ENCODE results near the gene PTPN20.
"Not testable (repeated sequence)": the region's sequence is repeated elsewhere in the genome, so short reads cannot be mapped to it uniquely, and the experiment has no call there.

PTPN20 gene

GRCh38 chr10:46963356-46963755 lies 52.1 kb downstream of the PTPN20 start:
- H3K4me3 ChIP-seq (ENCODE audit: control insufficient read depth in 1 of 7, extremely low read depth in 1 of 7, insufficient read depth in 4 of 7, low read depth in 2 of 7, low read length in 6 of 7); CTCF ChIA-PET; H3K9me3 ChIP-seq (ENCODE audit: control extremely low read depth in 1 of 5, control insufficient read depth in 4 of 5, insufficient read depth in 2 of 5, low read depth in 1 of 5, low read length in 4 of 5); H3K27me3 ChIP-seq (replicated peaks in 2 of 5; ENCODE audit: control insufficient read depth in 4 of 5, insufficient read depth in 5 of 5, low read length in 4 of 5); H3K4me1 ChIP-seq (ENCODE audit: control extremely low read depth in 1 of 4, control insufficient read depth in 4 of 4, insufficient read depth in 4 of 4, low read length in 3 of 4); DNase-seq; POLR2A ChIA-PET; H3K36me3 ChIP-seq (ENCODE audit: control insufficient read depth in 4 of 4, insufficient read depth in 4 of 4, low read length in 3 of 4); H3K27ac ChIP-seq (ENCODE audit: insufficient read depth in 1 of 2, low read depth in 1 of 2, low read length in 2 of 2, poor library complexity in 1 of 2, severe bottlenecking in 2 of 2): not testable (repeated sequence)
- no CpG with 5 or more reads among the region's 2 CpGs for WGBS (ENCODE audit: insufficient coverage)

DNA sequence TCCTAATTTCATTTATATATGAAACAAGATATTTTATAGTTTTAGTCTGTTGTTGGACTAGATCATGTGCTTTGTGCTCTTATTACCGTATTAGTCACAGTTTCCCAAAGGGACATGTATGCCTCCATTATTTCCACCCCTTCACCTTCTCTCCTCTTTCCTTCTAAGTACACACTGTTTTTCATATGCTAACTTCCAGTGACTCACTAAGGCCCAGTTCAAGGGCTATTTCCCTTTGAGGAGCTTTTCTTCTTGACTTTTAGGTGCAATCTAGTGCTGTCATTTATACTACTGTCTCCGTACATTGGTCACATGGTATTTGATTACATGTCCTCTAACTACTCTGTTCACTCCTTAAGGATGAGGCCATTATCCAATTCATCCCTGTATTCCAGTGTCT lies 55.8 kb downstream of the PTPN20 start:
- POLR2A ChIA-PET; H3K27me3 ChIP-seq (replicated peaks in 2 of 5; ENCODE audit: control insufficient read depth in 4 of 5, insufficient read depth in 5 of 5, low read length in 4 of 5); H3K4me1 ChIP-seq (ENCODE audit: control extremely low read depth in 1 of 4, control insufficient read depth in 4 of 4, insufficient read depth in 4 of 4, low read length in 3 of 4); H3K27ac ChIP-seq (ENCODE audit: insufficient read depth in 1 of 2, low read depth in 1 of 2, low read length in 2 of 2, poor library complexity in 1 of 2, severe bottlenecking in 2 of 2); CTCF ChIA-PET; H3K4me3 ChIP-seq (ENCODE audit: control insufficient read depth in 1 of 7, extremely low read depth in 1 of 7, insufficient read depth in 4 of 7, low read depth in 2 of 7, low read length in 6 of 7); H3K36me3 ChIP-seq (ENCODE audit: control insufficient read depth in 4 of 4, insufficient read depth in 4 of 4, low read length in 3 of 4); H3K9me3 ChIP-seq (ENCODE audit: control extremely low read depth in 1 of 5, control insufficient read depth in 4 of 5, insufficient read depth in 2 of 5, low read depth in 1 of 5, low read length in 4 of 5); DNase-seq: not testable (repeated sequence)
- no CpG with 5 or more reads among the region's 2 CpGs for WGBS (ENCODE audit: insufficient coverage)

- DNase-seq; H3K27me3 ChIP-seq (replicated peaks in 2 of 5; ENCODE audit: control insufficient read depth in 4 of 5, insufficient read depth in 5 of 5, low read length in 4 of 5); H3K9me3 ChIP-seq (ENCODE audit: control extremely low read depth in 1 of 5, control insufficient read depth in 4 of 5, insufficient read depth in 2 of 5, low read depth in 1 of 5, low read length in 4 of 5); H3K4me1 ChIP-seq (ENCODE audit: control extremely low read depth in 1 of 4, control insufficient read depth in 4 of 4, insufficient read depth in 4 of 4, low read length in 3 of 4); H3K27ac ChIP-seq (ENCODE audit: insufficient read depth in 1 of 2, low read depth in 1 of 2, low read length in 2 of 2, poor library complexity in 1 of 2, severe bottlenecking in 2 of 2); H3K4me3 ChIP-seq (ENCODE audit: control insufficient read depth in 1 of 7, extremely low read depth in 1 of 7, insufficient read depth in 4 of 7, low read depth in 2 of 7, low read length in 6 of 7); H3K36me3 ChIP-seq (ENCODE audit: control insufficient read depth in 4 of 4, insufficient read depth in 4 of 4, low read length in 3 of 4); CTCF ChIA-PET; POLR2A ChIA-PET: not testable (repeated sequence)
- no CpG with 5 or more reads among the region's 2 CpGs for WGBS (ENCODE audit: insufficient coverage)
These were observed 69.0 kb downstream of the PTPN20 start for GRCh38 chr10:46980223-46980622.

GRCh38 chr10:46987233-46987924 lies 76.2 kb downstream of the PTPN20 start:
- DNase-seq; H3K27ac ChIP-seq (ENCODE audit: insufficient read depth in 1 of 2, low read depth in 1 of 2, low read length in 2 of 2, poor library complexity in 1 of 2, severe bottlenecking in 2 of 2); POLR2A ChIA-PET; H3K36me3 ChIP-seq (ENCODE audit: control insufficient read depth in 4 of 4, insufficient read depth in 4 of 4, low read length in 3 of 4); H3K4me3 ChIP-seq (ENCODE audit: control insufficient read depth in 1 of 7, extremely low read depth in 1 of 7, insufficient read depth in 4 of 7, low read depth in 2 of 7, low read length in 6 of 7); CTCF ChIA-PET; H3K27me3 ChIP-seq (replicated peaks in 2 of 5; ENCODE audit: control insufficient read depth in 4 of 5, insufficient read depth in 5 of 5, low read length in 4 of 5); H3K4me1 ChIP-seq (ENCODE audit: control extremely low read depth in 1 of 4, control insufficient read depth in 4 of 4, insufficient read depth in 4 of 4, low read length in 3 of 4); H3K9me3 ChIP-seq (ENCODE audit: control extremely low read depth in 1 of 5, control insufficient read depth in 4 of 5, insufficient read depth in 2 of 5, low read depth in 1 of 5, low read length in 4 of 5): not testable (repeated sequence)
- no CpG with 5 or more reads among the region's 10 CpGs for WGBS (ENCODE audit: insufficient coverage)

- DNase-seq = peak; percentile 10 to 35 (median 29)
These were observed 81.8 kb downstream of the PTPN20 start for GRCh38 chr10:46992803-46993561.

DNA sequence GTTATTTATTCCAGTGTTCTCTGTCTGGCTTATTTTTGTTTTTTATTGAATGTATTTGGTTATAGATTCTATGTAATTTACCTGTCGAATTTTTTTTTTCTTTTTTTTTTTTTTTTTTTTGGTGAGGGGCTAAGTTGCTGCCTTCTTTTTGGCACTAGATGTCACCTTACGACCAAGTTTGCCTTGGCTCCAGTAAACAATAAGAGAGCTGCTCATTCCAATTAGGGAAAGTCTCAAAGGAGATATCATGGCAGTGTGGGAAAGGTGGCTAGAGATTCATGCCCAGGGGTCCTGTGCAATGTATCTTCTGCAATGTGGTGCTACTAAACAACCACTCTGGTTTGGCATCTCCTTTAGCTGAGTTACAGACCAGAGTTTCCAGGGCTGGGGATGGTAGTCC lies 84.0 kb downstream of the PTPN20 start:
- WGBS (ENCODE audit: insufficient coverage) = 100% methylated on average over 1 of the region's 2 CpGs
- H3K4me3 ChIP-seq (ENCODE audit: control insufficient read depth in 1 of 7, extremely low read depth in 1 of 7, insufficient read depth in 4 of 7, low read depth in 2 of 7, low read length in 6 of 7) = no peak overlapping the region
- peak; percentile 2 to 11 (median 9) for DNase-seq
- H3K9me3 ChIP-seq (ENCODE audit: control extremely low read depth in 1 of 5, control insufficient read depth in 4 of 5, insufficient read depth in 2 of 5, low read depth in 1 of 5, low read length in 4 of 5) = peaks cover 0 to 6% (median 0%) of the 10 kb centered on the region in 5 experiments
- ChIA-PET CTCF (interaction anchor here (0.7 to 1.9 kb wide), 7 partner anchors 12 to 351 kb away, joined by 3 to 7 read pairs (median 3); no protein-coding TSS in a partner anchor), POLR2A (no interaction called here)
- H3K4me1 ChIP-seq (ENCODE audit: control extremely low read depth in 1 of 4, control insufficient read depth in 4 of 4, insufficient read depth in 4 of 4, low read length in 3 of 4) = no peaks in the 10 kb centered on the region
- H3K27ac ChIP-seq (ENCODE audit: insufficient read depth in 1 of 2, low read depth in 1 of 2, low read length in 2 of 2, poor library complexity in 1 of 2, severe bottlenecking in 2 of 2) = no peak overlapping the region
- no peaks in the 10 kb centered on the region for H3K36me3 ChIP-seq (ENCODE audit: control insufficient read depth in 4 of 4, insufficient read depth in 4 of 4, low read length in 3 of 4)
- no peaks in the 10 kb centered on the region for H3K27me3 ChIP-seq (replicated peaks in 2 of 5; ENCODE audit: control insufficient read depth in 4 of 5, insufficient read depth in 5 of 5, low read length in 4 of 5)

More at GRCh38 chr10:46992803-46993561, 81.8 kb downstream of the PTPN20 start:
- 81% methylated on average over 7 of the region's 7 CpGs for WGBS (ENCODE audit: insufficient coverage)
- Histone ChIP-seq H3K4me3 (ENCODE audit: control insufficient read depth in 1 of 7, extremely low read depth in 1 of 7, insufficient read depth in 4 of 7, low read depth in 2 of 7, low read length in 6 of 7) (no peak overlapping the region), H3K27ac (ENCODE audit: insufficient read depth in 1 of 2, low read depth in 1 of 2, low read length in 2 of 2, poor library complexity in 1 of 2, severe bottlenecking in 2 of 2) (no peak overlapping the region), H3K36me3 (ENCODE audit: control insufficient read depth in 4 of 4, insufficient read depth in 4 of 4, low read length in 3 of 4) (no peaks in the 10 kb centered on the region), H3K27me3 (replicated peaks in 2 of 5; ENCODE audit: control insufficient read depth in 4 of 5, insufficient read depth in 5 of 5, low read length in 4 of 5) (no peaks in the 10 kb centered on the region), H3K4me1 (ENCODE audit: control extremely low read depth in 1 of 4, control insufficient read depth in 4 of 4, insufficient read depth in 4 of 4, low read length in 3 of 4) (no peaks in the 10 kb centered on the region), H3K9me3 (ENCODE audit: control extremely low read depth in 1 of 5, control insufficient read depth in 4 of 5, insufficient read depth in 2 of 5, low read depth in 1 of 5, low read length in 4 of 5) (peaks cover 0 to 6% (median 0%) of the 10 kb centered on the region in 5 experiments)
- ChIA-PET CTCF (interaction anchor here (0.9 to 2.1 kb wide), 7 partner anchors 9 to 321 kb away, joined by 3 to 10 read pairs (median 3); no protein-coding TSS in a partner anchor), POLR2A (no interaction called here)

DNA sequence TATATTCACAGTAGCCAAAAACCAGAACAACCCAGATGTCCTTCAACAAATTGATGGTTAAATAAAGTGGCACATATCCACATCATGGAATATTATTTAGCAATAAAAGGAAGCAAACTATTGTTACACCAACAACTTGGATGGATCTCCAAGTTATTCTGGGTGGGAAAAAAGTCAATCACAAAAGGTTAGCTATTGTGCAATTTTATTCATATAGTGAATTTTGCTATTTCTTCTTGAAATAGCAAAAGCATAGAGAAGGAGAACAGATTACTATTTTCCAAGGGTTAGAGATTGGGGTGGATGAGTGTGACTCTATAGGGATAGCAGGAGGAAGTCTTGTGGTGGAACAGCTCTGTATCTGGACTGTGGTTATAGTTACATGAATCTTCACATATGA lies 87.0 kb downstream of the PTPN20 start:
- H3K4me3 ChIP-seq (ENCODE audit: control insufficient read depth in 1 of 7, extremely low read depth in 1 of 7, insufficient read depth in 4 of 7, low read depth in 2 of 7, low read length in 6 of 7) = no peak overlapping the region
- no peak for DNase-seq
- ChIA-PET POLR2A (interaction anchor here (0.6 kb wide), 1 partner anchor 9 kb away, joined by 6 read pairs; no protein-coding TSS in a partner anchor), CTCF (interaction anchor here (2.1 kb wide), 1 partner anchor 314 kb away, joined by 6 read pairs; no protein-coding TSS in a partner anchor)
- H3K27me3 ChIP-seq (replicated peaks in 2 of 5; ENCODE audit: control insufficient read depth in 4 of 5, insufficient read depth in 5 of 5, low read length in 4 of 5) = no peaks in the 10 kb centered on the region
- no peak overlapping the region for H3K27ac ChIP-seq (ENCODE audit: insufficient read depth in 1 of 2, low read depth in 1 of 2, low read length in 2 of 2, poor library complexity in 1 of 2, severe bottlenecking in 2 of 2)
- no peaks in the 10 kb centered on the region for H3K36me3 ChIP-seq (ENCODE audit: control insufficient read depth in 4 of 4, insufficient read depth in 4 of 4, low read length in 3 of 4)
- no peaks in the 10 kb centered on the region for H3K4me1 ChIP-seq (ENCODE audit: control extremely low read depth in 1 of 4, control insufficient read depth in 4 of 4, insufficient read depth in 4 of 4, low read length in 3 of 4)
- H3K9me3 ChIP-seq (ENCODE audit: control extremely low read depth in 1 of 5, control insufficient read depth in 4 of 5, insufficient read depth in 2 of 5, low read depth in 1 of 5, low read length in 4 of 5) = peaks cover 0 to 5% (median 0%) of the 10 kb centered on the region in 5 experiments
